NCI-H2196 treated with DMSO at 0.1 percent for 48 hours (cell line): ENCODE measurements around the gene DYNLT2.
"Not testable (repeated sequence)": the region's sequence is repeated elsewhere in the genome, so short reads cannot be mapped to it uniquely, and the experiment has no call there.

ENCODE experiments used
- DNase-seq: peaks from one replicate; lab custom pipeline; 2025; ENCODE audit not compliant: unreplicated experiment; lab: John Stamatoyannopoulos, UW

The DYNLT2 gene

DNA sequence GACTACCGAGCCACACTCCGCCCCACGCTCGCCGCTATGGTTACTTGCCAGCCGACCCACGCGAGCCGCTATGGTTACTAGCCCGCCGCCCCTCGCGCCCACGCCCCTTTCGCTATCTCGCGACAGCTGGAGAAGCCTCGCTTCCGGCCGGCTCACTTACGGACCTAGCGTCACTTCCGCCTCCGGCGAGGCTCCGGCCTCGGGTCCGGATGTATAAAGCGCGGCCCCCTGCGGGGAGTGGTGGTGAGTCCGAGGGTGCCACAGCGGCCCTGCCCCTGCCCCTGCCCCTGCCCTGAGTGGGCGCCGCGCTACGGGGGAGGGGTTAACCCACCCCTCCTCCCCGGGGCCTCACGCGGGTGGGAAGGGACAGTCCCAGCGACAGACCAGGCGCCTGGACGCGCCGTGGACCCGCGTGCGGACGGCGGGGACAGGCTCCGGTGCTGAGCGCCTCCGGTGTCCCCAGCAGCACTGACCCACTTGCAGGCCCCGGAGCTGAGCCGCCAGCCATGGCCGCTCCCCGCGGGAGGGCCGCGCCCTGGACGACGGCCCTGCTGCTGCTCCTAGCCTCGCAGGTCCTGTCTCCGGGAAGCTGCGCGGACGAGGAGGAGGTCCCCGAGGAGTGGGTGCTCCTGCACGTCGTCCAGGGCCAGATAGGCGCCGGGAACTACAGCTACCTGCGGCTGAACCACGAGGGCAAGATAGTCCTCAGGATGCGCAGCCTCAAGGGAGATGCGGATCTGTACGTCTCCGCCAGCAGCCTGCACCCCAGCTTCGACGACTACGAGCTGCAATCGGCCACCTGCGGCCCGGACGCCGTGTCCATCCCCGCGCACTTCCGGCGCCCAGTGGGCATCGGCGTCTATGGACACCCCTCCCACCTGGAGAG, 49.2 kb downstream of the DYNLT2 start, which contains the start of the genes C6orf120 and WDR27:
Gene C6orf120 (plus strand): TSS at position 173 of the 886 bp plus-strand sequence. CDS start 334 bp downstream, at position 507.
Gene WDR27 (minus strand): TSS at position 76 of the 886 bp plus-strand sequence. CDS start 13,024 bp downstream, outside the sequence.
- peak; percentile 74 for DNase-seq

DNA sequence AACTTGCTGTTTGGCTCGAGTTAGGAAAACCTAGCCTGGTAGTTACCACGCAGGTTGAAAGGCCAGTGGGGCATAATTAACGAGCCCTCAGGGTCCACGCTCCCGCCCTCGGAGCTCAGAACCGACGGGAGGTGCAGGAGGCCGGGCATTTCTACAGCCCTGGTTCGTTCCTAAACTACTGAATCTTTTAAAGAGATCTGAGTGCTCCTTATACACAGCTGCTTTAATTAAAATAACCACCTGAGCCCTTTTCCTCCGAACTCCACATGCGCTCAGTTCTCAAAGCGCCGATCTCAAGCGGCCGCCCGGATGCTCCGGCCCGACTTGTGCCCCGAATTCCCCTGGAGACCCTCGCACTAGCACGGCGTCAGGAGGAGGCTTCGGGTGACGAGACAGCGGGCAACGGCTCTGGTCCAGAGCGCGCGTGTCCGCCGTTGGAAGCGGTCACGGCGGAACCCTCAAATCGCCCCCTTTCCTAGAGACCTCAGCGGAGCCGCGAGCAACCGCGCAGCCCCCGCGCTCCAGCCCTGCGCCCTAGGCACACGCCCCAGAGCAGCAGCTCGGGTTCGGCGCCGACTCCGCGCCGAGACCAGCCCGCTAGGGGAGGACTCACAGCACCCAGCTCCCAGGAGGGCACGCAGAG, 49.9 kb downstream of the DYNLT2 start:
- no peak for DNase-seq

DNA sequence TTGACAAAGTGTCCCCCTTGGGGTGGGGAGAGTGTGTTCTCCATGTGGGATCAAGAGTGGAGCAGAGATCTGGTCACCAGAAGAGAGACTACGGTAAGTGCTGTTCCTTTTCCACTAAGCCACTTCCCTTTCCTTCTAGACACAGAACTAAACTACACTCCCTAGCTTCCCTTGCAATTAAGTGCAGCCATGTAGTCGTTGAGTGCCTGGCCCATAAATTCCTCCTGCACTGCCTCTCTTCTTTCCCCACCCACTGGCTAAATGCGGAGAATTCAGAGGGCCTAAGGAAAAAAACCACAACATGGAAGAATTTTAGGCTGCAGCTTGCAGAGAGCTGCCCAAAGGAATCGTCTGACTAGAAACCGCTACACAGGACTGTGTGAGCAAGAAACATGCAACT, 51.1 kb downstream of the DYNLT2 start:
- DNase-seq = no peak

DNA sequence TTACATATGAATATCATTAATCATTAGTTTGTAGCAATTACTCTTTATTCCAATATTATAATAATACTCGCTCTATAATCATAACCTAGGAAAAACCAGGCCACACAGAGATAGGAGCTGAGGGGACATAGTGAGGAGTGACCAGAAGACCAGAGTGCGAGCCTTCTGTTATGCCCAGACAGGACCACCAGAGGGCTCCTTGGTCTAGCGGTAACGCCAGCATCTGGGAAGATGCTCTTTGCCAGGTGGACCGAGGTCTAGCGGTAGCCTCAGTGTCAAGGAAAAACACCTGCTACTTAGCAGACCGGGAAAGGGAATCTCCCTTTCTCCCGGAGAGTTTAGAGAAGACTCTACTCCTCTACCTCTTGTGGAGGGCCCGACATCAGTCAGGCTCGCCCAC, 54.3 kb downstream of the DYNLT2 start:
- not testable (repeated sequence) for DNase-seq

DNA sequence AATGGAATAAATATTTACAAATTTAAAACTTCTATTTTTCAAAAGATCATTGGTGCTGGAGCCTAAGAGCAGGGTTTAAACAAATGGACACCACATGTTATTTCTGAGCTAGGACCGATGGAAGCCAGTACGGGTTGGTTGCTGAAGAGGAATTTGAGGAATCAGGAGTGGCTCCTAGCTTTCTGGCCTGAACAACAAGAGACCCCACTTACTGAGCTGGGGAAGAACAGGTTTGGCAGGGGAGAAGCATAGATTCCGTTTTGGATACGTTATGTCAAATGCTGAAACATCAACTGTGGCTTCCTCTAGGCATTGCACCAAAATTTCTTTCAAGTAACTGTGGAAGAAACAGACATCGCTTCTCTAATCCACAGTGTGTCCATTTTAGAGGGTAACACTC, 56.2 kb downstream of the DYNLT2 start:
- DNase-seq = no peak

DNA sequence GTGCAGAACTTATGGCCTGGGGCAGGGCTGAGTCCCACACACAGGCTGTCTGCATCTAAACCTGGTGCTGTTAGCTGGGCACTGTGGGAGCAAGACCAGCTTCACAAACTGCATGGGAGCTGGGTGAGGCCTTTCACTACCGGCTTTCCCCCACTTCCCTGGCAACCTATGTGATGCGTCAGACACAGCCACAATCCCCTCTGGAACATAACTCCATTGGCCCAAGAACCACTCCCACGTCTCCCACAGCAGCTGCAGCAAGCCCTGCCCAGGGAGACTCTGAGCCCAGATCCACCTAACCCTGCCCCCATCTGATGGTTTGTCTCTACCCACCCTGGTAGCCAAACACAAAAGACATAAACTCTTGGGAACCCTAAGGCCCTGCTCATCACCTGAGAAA, 58.9 kb downstream of the DYNLT2 start:
- no peak for DNase-seq

DNA sequence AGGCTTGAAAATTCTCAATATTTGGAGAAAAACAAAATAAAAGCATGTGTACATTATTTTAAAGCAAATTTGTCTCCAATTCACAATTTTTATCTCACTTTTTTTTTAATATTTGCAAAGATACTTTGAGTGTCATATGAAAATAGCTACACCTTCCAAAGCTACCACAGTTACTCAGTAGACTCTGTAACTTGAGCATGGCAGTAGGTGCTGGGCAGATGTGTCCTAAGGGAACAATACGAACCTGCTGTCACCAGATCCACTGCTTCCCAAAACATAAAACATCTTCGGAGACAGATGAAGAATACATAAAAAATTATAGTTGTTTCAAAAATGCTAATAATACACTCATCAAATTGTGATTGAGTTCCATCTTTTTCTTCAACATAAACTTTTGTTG, 60.1 kb downstream of the DYNLT2 start:
- DNase-seq = no peak
